BLaER1 treated with 17β-estradiol and CSF1 and Interleukin-3, amounts not matched to agents 10 nM and 100 nM (cell line): Measurements from ENCODE around the gene PDXP.
"Not testable (repeated sequence)": the region's sequence is repeated elsewhere in the genome, so short reads cannot be mapped to it uniquely, and the experiment has no call there.

Experiments
- H3K27ac ChIP-seq, 11 experiments: shearing (Covaris generic); formaldehyde crosslinking; 2 replicates each; pipeline ENCODE4 v1.8.1; 2022
- H3K27me3 ChIP-seq, 11 experiments: shearing (Covaris generic); formaldehyde crosslinking; 2 replicates each; pipeline ENCODE4 v1.8.1; 2022
- H3K36me3 ChIP-seq, 11 experiments: shearing (Covaris generic); formaldehyde crosslinking; 2 replicates each; pipeline ENCODE4 v1.8.1; 2022
- H3K4me1 ChIP-seq, 10 experiments: shearing (Covaris generic); formaldehyde crosslinking; 2 replicates each; pipeline ENCODE4 v1.8.1; 2022
- H3K4me2 ChIP-seq, 11 experiments: shearing (Covaris generic); formaldehyde crosslinking; 2 replicates each; pipeline ENCODE4 v1.8.1; 2022
- H3K4me3 ChIP-seq, 10 experiments: shearing (Covaris generic); formaldehyde crosslinking; 2 replicates each; pipeline ENCODE4 v1.8.1; 2022
- H3K9ac ChIP-seq, 11 experiments: shearing (Covaris generic); formaldehyde crosslinking; 2 replicates each; pipeline ENCODE4 v1.8.1; 2022
- H3K9me3 ChIP-seq, 11 experiments: shearing (Covaris generic); formaldehyde crosslinking; replicated peaks in 1 of 11; 2 replicates each; pipeline ENCODE4 v1.8.1; 2022
- H4K20me1 ChIP-seq, 11 experiments: shearing (Covaris generic); formaldehyde crosslinking; 2 replicates each; pipeline ENCODE4 v1.8.1; 2022
- Cebpa-rat ChIP-seq, 11 experiments: shearing (Covaris generic); IDR thresholded peaks; 2 replicates each; pipeline ENCODE4 v1.8.1; 2022

Gene PDXP

DNA sequence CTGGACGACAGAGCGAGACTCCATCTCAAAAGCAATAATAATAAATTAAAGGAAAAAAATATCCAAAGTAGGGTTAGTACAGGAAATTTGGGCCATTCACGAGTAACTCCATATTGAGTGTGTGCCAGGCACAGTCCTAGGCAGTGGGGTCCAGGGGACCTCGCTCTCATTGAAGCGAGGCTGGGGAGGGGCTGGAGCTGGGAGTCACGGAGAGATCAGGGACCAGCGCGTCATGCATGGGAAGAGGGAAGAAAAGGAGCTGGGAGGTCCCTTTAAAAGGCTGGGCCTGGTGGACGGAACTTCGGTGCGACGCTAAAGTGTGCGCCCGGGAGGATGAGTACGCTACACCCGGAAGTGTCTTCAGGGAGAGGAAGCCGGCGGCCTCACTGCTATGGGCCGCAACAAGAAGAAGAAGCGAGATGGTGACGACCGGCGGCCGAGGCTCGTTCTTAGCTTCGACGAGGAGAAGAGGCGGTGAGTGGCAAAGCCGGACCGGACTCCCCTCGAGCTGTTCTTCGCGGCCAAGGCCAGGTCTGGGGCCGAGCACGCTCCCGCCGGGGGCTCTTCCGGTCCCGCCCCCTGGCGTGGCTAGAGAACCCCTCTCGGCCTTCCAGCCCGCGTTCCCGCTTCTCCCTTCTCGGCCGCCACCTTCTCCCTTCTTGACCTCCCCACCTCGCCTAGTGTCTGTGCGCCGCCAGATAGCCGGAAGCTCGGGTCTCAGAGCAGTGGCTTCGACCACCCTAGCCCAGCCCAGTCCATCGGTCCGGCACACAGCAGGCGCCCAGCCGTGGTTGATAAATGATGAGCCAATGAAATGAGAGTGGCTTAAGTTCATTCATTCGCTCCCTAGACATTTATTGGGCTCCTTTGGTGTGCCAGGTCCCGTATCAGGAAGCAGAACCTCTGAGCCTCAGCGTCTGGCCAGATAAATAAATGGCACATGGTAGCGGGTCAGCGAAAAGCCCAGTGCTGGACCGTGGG, 27.8 kb downstream of the PDXP start, which contains the start of gene NOL12:
Gene NOL12 (plus strand): TSS at position 342 of the 981 bp plus-strand sequence. CDS start 50 bp downstream, at position 392.
- Histone ChIP-seq H3K27ac (peak within 1 kb of the TSS; percentile 82 to 97 (median 93)), H3K9me3 (no peaks in the 10 kb centered on the region), H3K27me3 (no peaks in the 10 kb centered on the region), H4K20me1 (peaks cover 0 to 21% (median 4%) of the 10 kb centered on the region in 11 experiments; a peak in 7 of 22 replicates), H3K9ac (peak within 1 kb of the TSS; percentile 86 to 97 (median 91)), H3K4me2 (peak within 1 kb of the TSS; percentile 74 to 96 (median 90)), H3K4me3 (peak within 1 kb of the TSS; percentile 78 to 100 (median 92)), H3K36me3 (peaks cover 31 to 39% (median 35%) of the 10 kb centered on the region in 11 experiments), H3K4me1 (peaks cover 13 to 32% (median 20%) of the 10 kb centered on the region in 10 experiments)
- no peak for TF ChIP-seq Cebpa-rat (IDR thresholded peaks at IDR 0.05)

DNA sequence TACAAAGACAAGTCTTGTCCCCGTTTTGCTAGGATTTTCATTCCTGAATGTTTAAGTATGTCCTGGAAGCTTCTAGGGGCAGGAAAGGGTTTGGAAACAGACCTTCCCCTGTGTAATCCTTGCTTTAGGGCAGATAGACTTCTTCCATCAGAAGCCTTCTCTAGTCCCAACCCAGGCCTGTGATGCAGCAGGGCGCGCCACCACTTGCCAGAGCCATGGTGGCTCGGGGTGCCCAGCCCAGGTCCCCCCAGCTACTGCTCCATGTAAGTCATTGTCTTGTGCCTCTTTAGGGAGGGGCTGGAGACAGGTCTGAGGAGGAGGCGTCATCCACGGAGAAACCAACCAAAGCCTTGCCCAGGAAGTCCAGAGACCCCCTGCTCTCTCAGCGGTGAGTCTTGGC, 31.9 kb downstream of the PDXP start:
- H3K9ac ChIP-seq = no peak overlapping the region; a peak in 1 of 22 replicates

DNA sequence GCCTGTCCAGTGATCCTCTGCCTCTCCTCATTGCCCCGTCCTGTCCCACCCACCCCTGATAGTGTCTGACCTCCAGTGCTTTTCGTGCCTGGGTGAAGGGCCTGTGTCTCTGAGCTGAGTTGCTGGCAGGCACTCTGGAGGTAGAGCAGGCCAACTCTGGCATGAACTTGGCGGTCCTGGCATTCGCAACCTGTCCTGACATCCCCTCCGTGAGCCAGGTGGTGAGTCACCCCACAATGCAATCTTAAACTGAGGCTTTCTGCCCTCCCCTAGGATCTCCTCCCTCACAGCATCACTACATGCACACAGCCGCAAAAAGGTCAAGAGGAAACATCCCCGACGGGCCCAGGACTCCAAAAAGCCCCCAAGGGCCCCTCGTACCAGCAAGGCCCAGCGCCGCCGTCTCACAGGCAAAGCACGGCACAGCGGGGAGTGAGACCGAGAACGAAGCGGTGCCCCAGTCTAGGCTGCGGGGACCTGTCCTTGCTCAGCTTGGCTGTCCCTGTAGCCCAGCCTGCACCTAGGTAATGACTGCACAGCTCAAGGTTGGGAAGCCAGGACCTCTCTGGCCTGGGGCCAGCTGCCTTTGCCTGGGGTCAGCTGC, 32.5 kb downstream of the PDXP start:
- H3K4me2 ChIP-seq = no peak overlapping the region
- 0 out of 22 replicates have a peak overlapping the region, but pooled peaks of 1 of the 11 experiments have one; percentile 9 for H3K9ac ChIP-seq
- no peak overlapping the region for H3K27ac ChIP-seq
- no peak overlapping the region for H3K4me3 ChIP-seq
- no peaks in the 10 kb centered on the region for H3K9me3 ChIP-seq
- TF ChIP-seq Cebpa-rat (IDR thresholded peaks at IDR 0.05) = no peak
- peaks cover 66 to 78% (median 73%) of the 10 kb centered on the region in 11 experiments for H3K36me3 ChIP-seq
- H3K27me3 ChIP-seq = no peaks in the 10 kb centered on the region
- H3K4me1 ChIP-seq = peaks cover 14 to 31% (median 19%) of the 10 kb centered on the region in 10 experiments
- peaks cover 0 to 21% (median 7%) of the 10 kb centered on the region in 11 experiments; a peak in 8 of 22 replicates for H4K20me1 ChIP-seq

More for the DNA sequence above, 31.9 kb downstream of the PDXP start:
- H3K4me3 ChIP-seq = no peak overlapping the region
- no peak overlapping the region for H3K27ac ChIP-seq
- no peak for TF ChIP-seq Cebpa-rat (IDR thresholded peaks at IDR 0.05)
- no peaks in the 10 kb centered on the region for H3K9me3 ChIP-seq
- peaks cover 66 to 77% (median 72%) of the 10 kb centered on the region in 11 experiments for H3K36me3 ChIP-seq
- no peaks in the 10 kb centered on the region for H3K27me3 ChIP-seq
- no peak overlapping the region for H3K4me2 ChIP-seq
- H3K4me1 ChIP-seq = peaks cover 8 to 30% (median 17%) of the 10 kb centered on the region in 10 experiments
- H4K20me1 ChIP-seq = peaks cover 0 to 21% (median 4%) of the 10 kb centered on the region in 11 experiments; a peak in 8 of 22 replicates

- Histone ChIP-seq H3K4me3 (no peak overlapping the region), H3K9ac (no peak overlapping the region; a peak in 1 of 22 replicates), H3K36me3 (peaks cover 66 to 77% (median 71%) of the 10 kb centered on the region in 11 experiments), H3K4me2 (no peak overlapping the region), H3K4me1 (peaks cover 21 to 40% (median 27%) of the 10 kb centered on the region in 10 experiments), H3K27me3 (no peaks in the 10 kb centered on the region), H3K27ac (no peak overlapping the region), H3K9me3 (no peaks in the 10 kb centered on the region), H4K20me1 (peaks cover 0 to 22% (median 7%) of the 10 kb centered on the region in 11 experiments; a peak in 8 of 22 replicates)
- no peak for TF ChIP-seq Cebpa-rat (IDR thresholded peaks at IDR 0.05)
These were observed 34.2 kb downstream of the PDXP start for GRCh38 chr22:37692627-37693285.

- not testable (repeated sequence) for H3K4me2 ChIP-seq
- H3K36me3 ChIP-seq = peaks cover 54 to 64% (median 57%) of the 10 kb centered on the region in 11 experiments
These were observed 35.6 kb downstream of the PDXP start for GRCh38 chr22:37694131-37694530.

GRCh38 chr22:37696260-37696656, 37.7 kb downstream of the PDXP start:
- not testable (repeated sequence) for H4K20me1 ChIP-seq, H3K9me3 ChIP-seq, H3K27me3 ChIP-seq
- H3K4me1 ChIP-seq = peaks cover 33 to 54% (median 45%) of the 10 kb centered on the region in 10 experiments
- H3K4me3 ChIP-seq = peak overlapping the region in 6 of 10 experiments; percentile 12 to 51 (median 30); a peak in 9 of 20 replicates
- H3K36me3 ChIP-seq = peaks cover 35 to 54% (median 45%) of the 10 kb centered on the region in 11 experiments
- peak overlapping the region; percentile 78 to 91 (median 87) for H3K4me2 ChIP-seq
- H3K9ac ChIP-seq = peak overlapping the region in 10 of 11 experiments; percentile 17 to 73 (median 47); a peak in 17 of 22 replicates
- peak overlapping the region in 7 of 11 experiments; percentile 14 to 47 (median 40); a peak in 9 of 22 replicates for H3K27ac ChIP-seq

More at GRCh38 chr22:37694131-37694530, 35.6 kb downstream of the PDXP start:
- not testable (repeated sequence) for H3K9me3 ChIP-seq, H3K27ac ChIP-seq, H3K9ac ChIP-seq, H3K4me3 ChIP-seq, H3K27me3 ChIP-seq
- Histone ChIP-seq H4K20me1 (peaks cover 0 to 11% (median 1%) of the 10 kb centered on the region in 11 experiments; a peak in 7 of 22 replicates), H3K4me1 (peaks cover 20 to 44% (median 38%) of the 10 kb centered on the region in 10 experiments)

- H3K4me2 ChIP-seq = peak within 1 kb of the TSS; percentile 78 to 91 (median 87)
- no peaks in the 10 kb centered on the region for H3K27me3 ChIP-seq
- H3K27ac ChIP-seq = peak within 1 kb of the TSS in 9 of 11 experiments; percentile 29 to 68 (median 50); a peak in 16 of 22 replicates
- H3K9ac ChIP-seq = peak within 1 kb of the TSS; percentile 17 to 73 (median 61); a peak in 20 of 22 replicates
- peaks cover 0 to 13% (median 0%) of the 10 kb centered on the region in 11 experiments; a peak in 2 of 22 replicates for H3K9me3 ChIP-seq
- peaks cover 0 to 10% (median 0%) of the 10 kb centered on the region in 11 experiments; a peak in 3 of 22 replicates for H4K20me1 ChIP-seq
- peaks cover 29 to 53% (median 41%) of the 10 kb centered on the region in 11 experiments for H3K36me3 ChIP-seq
- H3K4me3 ChIP-seq = peak within 1 kb of the TSS; percentile 22 to 61 (median 53); a peak in 19 of 20 replicates
- no peak for TF ChIP-seq Cebpa-rat (IDR thresholded peaks at IDR 0.05)
- peaks cover 36 to 60% (median 50%) of the 10 kb centered on the region in 10 experiments for H3K4me1 ChIP-seq
These were observed 38.4 kb downstream of the PDXP start, which contains the start of gene TRIOBP for GRCh38 chr22:37696657-37697537. Gene TRIOBP (plus strand): TSS chr22:37697048. CDS start chr22:37701366, 4,318 bp downstream.
